Measurements from ENCODE around the gene DCHS2.
A peak's percentile ranks its signal among the peaks of the same experiment; 100 is the strongest.

Gene DCHS2

DNA sequence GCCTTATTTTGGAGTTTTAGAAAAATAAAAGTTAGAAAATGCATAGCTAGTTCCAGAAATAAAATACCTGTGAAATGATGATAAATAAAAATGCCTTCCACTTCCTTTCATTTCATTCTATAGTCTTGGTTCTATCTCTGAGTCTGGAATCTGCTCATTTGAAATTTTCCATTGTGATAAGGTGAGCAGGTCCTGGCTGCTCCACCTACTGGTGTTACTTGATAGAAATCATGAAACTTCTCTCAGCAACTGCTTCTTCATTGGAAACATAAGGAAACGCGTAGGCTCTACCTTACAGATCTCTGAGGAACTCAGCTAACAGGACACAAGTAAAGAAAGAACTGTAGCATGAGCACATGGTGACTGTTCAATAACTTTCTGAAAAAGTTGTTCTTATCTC, 141.8 kb downstream of the DCHS2 start:
- Histone ChIP-seq H4K20me1 (no peaks in the 10 kb centered on the region), H3K9ac (no peak overlapping the region), H3K36me3 (peaks cover 0 to 51% (median 7%) of the 10 kb centered on the region in 11 experiments; a peak in 9 of 22 replicates), H3K27me3 (no peaks in the 10 kb centered on the region), H3K4me3 (no peak overlapping the region), H3K27ac (no peak overlapping the region), H3K4me1 (peaks cover 0 to 56% (median 13%) of the 10 kb centered on the region in 10 experiments; a peak in 14 of 20 replicates), H3K4me2 (no peak overlapping the region), H3K9me3 (replicated peaks in 1 of 11) (peaks cover 0 to 68% (median 44%) of the 10 kb centered on the region in 11 experiments; a peak in 16 of 22 replicates)
- TF ChIP-seq Cebpa-rat (IDR thresholded peaks at IDR 0.05), result no peak

DNA sequence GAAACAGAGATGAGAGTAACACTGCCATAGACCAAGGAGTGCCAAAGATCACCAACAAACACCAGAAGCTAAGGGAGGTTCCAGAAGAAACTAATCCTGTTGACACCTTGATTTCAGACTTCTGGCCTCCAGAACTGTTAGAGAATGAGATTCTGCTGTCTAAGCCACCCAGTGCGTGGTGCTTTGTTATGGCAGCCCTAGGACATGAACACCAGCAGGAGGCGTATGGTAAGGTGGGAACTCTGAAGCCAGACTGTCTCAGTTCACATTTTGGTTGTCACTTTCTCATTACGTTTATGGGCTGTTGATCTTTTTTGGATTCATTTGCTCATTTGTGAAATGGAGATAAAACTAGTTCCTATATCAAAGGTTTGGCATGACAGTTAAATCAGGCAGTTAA, 142.9 kb downstream of the DCHS2 start:
- Histone ChIP-seq H3K9ac (no peak overlapping the region), H3K4me2 (no peak overlapping the region), H3K27me3 (no peaks in the 10 kb centered on the region), H3K36me3 (peaks cover 0 to 53% (median 7%) of the 10 kb centered on the region in 11 experiments; a peak in 10 of 22 replicates), H4K20me1 (no peaks in the 10 kb centered on the region), H3K4me1 (peaks cover 0 to 67% (median 17%) of the 10 kb centered on the region in 10 experiments; a peak in 14 of 20 replicates), H3K4me3 (no peak overlapping the region), H3K9me3 (replicated peaks in 1 of 11) (peaks cover 0 to 69% (median 46%) of the 10 kb centered on the region in 11 experiments; a peak in 15 of 22 replicates), H3K27ac (no peak overlapping the region)
- no peak for TF ChIP-seq Cebpa-rat (IDR thresholded peaks at IDR 0.05)

DNA sequence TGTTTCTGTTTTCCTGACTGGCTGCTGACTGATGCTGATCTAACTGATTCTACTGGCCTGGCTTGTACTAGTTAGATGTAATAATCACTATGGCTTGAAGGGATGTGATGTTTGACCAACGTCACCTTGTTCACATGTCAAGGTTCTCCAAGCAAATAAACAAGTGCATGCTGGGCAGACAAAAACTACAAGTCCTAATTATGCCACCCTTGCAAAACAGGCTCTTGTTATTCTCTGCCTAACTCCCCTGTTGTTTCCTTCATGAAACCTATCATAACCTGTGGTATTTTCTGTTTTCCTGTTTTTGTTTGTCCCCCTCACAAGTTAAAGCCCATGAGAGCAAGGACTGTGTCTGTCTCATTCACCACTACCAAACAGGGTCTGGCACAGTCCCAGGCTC, 146.2 kb downstream of the DCHS2 start:
- Histone ChIP-seq H3K4me3 (no peak overlapping the region; a peak in 1 of 20 replicates), H3K36me3 (peaks cover 0 to 56% (median 14%) of the 10 kb centered on the region in 11 experiments; a peak in 10 of 22 replicates), H3K9ac (no peak overlapping the region), H4K20me1 (no peaks in the 10 kb centered on the region), H3K27ac (peak overlapping the region in 6 of 11 experiments; percentile 1 to 17 (median 10); a peak in 4 of 22 replicates), H3K27me3 (no peaks in the 10 kb centered on the region), H3K4me1 (peaks cover 0 to 54% (median 17%) of the 10 kb centered on the region in 10 experiments; a peak in 14 of 20 replicates), H3K9me3 (replicated peaks in 1 of 11) (peaks cover 5 to 77% (median 53%) of the 10 kb centered on the region in 11 experiments; a peak in 18 of 22 replicates), H3K4me2 (peak overlapping the region in 9 of 11 experiments; percentile 16 to 61 (median 42); a peak in 16 of 22 replicates)
- no peak for TF ChIP-seq Cebpa-rat (IDR thresholded peaks at IDR 0.05)

DNA sequence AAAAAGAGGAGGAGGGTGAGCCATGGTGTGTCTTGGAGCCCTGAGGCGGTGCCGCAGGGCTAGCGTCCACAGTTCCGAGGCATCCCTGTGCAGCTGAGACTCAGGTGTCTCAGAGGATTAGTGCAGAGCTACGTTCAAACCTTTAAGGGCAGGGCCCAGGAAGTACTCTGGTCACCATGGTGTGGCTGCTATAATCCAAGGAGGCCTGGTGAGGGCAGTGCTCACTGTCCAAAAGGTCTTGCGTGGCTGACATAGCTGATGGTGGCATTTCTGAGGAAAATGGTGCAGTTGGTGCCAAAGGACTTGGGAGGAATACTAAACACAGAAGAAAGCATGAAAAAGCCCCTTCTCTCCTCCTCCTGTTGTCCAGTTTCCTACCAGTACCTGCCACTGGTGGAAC, 146.9 kb downstream of the DCHS2 start:
- peaks cover 0 to 56% (median 14%) of the 10 kb centered on the region in 11 experiments; a peak in 10 of 22 replicates for H3K36me3 ChIP-seq
- no peak overlapping the region; a peak in 1 of 20 replicates for H3K4me3 ChIP-seq
- peaks cover 5 to 78% (median 55%) of the 10 kb centered on the region in 11 experiments; a peak in 18 of 22 replicates for H3K9me3 ChIP-seq (replicated peaks in 1 of 11)
- no peak for TF ChIP-seq Cebpa-rat (IDR thresholded peaks at IDR 0.05)
- H3K27me3 ChIP-seq, result no peaks in the 10 kb centered on the region
- no peak overlapping the region for H3K9ac ChIP-seq
- H3K4me1 ChIP-seq, result peaks cover 0 to 47% (median 17%) of the 10 kb centered on the region in 10 experiments; a peak in 14 of 20 replicates
- H4K20me1 ChIP-seq, result no peaks in the 10 kb centered on the region
- peak overlapping the region in 4 of 11 experiments; percentile 1 to 17 (median 10); a peak in 4 of 22 replicates for H3K27ac ChIP-seq
- peak overlapping the region in 9 of 11 experiments; percentile 16 to 61 (median 42); a peak in 15 of 22 replicates for H3K4me2 ChIP-seq

DNA sequence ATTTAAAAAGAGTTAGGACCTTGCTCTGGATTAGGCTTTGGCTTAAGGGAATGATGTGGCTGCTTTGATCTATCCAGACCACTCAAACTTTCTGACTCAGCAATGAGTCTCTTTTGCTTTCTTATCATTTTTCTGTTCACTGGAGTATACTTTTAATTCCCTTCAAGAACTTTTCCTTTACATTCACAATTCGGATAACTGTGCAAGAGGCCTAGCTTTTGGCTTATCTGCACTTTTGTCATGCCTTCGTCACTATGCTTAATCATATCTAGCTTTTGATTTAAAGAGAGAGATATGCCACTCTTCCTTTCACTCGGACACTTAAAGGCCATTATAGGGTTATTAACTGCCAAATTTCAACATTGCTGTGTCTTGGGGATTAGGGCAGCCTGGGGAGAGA, 147.9 kb downstream of the DCHS2 start:
- Histone ChIP-seq H4K20me1 (no peaks in the 10 kb centered on the region), H3K9ac (no peak overlapping the region), H3K27me3 (no peaks in the 10 kb centered on the region), H3K36me3 (peaks cover 0 to 52% (median 11%) of the 10 kb centered on the region in 11 experiments; a peak in 10 of 22 replicates), H3K4me3 (no peak overlapping the region), H3K4me2 (peak overlapping the region in 2 of 11 experiments; percentile 13 to 22; a peak in 2 of 22 replicates), H3K27ac (no peak overlapping the region), H3K9me3 (replicated peaks in 1 of 11) (peaks cover 5 to 80% (median 54%) of the 10 kb centered on the region in 11 experiments; a peak in 18 of 22 replicates), H3K4me1 (peaks cover 0 to 38% (median 17%) of the 10 kb centered on the region in 10 experiments; a peak in 14 of 20 replicates)
- no peak for TF ChIP-seq Cebpa-rat (IDR thresholded peaks at IDR 0.05)

- H3K27ac ChIP-seq, result no peak overlapping the region
- no peak overlapping the region for H3K4me3 ChIP-seq
- no peaks in the 10 kb centered on the region for H4K20me1 ChIP-seq
- H3K4me1 ChIP-seq, result peaks cover 0 to 28% (median 17%) of the 10 kb centered on the region in 10 experiments; a peak in 14 of 20 replicates
- no peak for TF ChIP-seq Cebpa-rat (IDR thresholded peaks at IDR 0.05)
- H3K9ac ChIP-seq, result no peak overlapping the region
- no peak overlapping the region for H3K4me2 ChIP-seq
- peaks cover 5 to 61% (median 40%) of the 10 kb centered on the region in 11 experiments; a peak in 18 of 22 replicates for H3K9me3 ChIP-seq (replicated peaks in 1 of 11)
- peaks cover 0 to 44% (median 7%) of the 10 kb centered on the region in 11 experiments; a peak in 11 of 22 replicates for H3K36me3 ChIP-seq
- no peaks in the 10 kb centered on the region for H3K27me3 ChIP-seq
Measured at GRCh38 chr4:154341448-154341847, 150.2 kb downstream of the DCHS2 start.

- no peak overlapping the region for H3K4me2 ChIP-seq
- TF ChIP-seq Cebpa-rat (IDR thresholded peaks at IDR 0.05), result no peak
- H4K20me1 ChIP-seq, result no peaks in the 10 kb centered on the region
Measured at GRCh38 chr4:154335588-154335987, 156.0 kb downstream of the DCHS2 start.

GRCh38 chr4:154332681-154333421, 158.7 kb downstream of the DCHS2 start:
- no peak for TF ChIP-seq Cebpa-rat (IDR thresholded peaks at IDR 0.05)

More at GRCh38 chr4:154335588-154335987, 156.0 kb downstream of the DCHS2 start:
- peaks cover 8 to 22% (median 15%) of the 10 kb centered on the region in 10 experiments; a peak in 19 of 20 replicates for H3K4me1 ChIP-seq
- peaks cover 0 to 41% (median 21%) of the 10 kb centered on the region in 11 experiments; a peak in 16 of 22 replicates for H3K9me3 ChIP-seq (replicated peaks in 1 of 11)
- H3K9ac ChIP-seq, result no peak overlapping the region
- H3K27me3 ChIP-seq, result peaks cover 0 to 9% (median 0%) of the 10 kb centered on the region in 11 experiments; a peak in 2 of 22 replicates
- H3K36me3 ChIP-seq, result peaks cover 0 to 45% (median 10%) of the 10 kb centered on the region in 11 experiments; a peak in 9 of 22 replicates
- no peak overlapping the region for H3K4me3 ChIP-seq
- no peak overlapping the region for H3K27ac ChIP-seq

More at GRCh38 chr4:154332681-154333421, 158.7 kb downstream of the DCHS2 start:
- peak overlapping the region; percentile 33 to 78 (median 61) for H3K4me2 ChIP-seq
- peaks cover 0 to 45% (median 10%) of the 10 kb centered on the region in 11 experiments; a peak in 8 of 22 replicates for H3K36me3 ChIP-seq
- no peaks in the 10 kb centered on the region for H4K20me1 ChIP-seq
- H3K27ac ChIP-seq, result no peak overlapping the region
- H3K4me3 ChIP-seq, result peak overlapping the region; percentile 10 to 44 (median 30); a peak in 15 of 20 replicates
- H3K9ac ChIP-seq, result no peak overlapping the region
- peaks cover 8 to 35% (median 15%) of the 10 kb centered on the region in 10 experiments; a peak in 19 of 20 replicates for H3K4me1 ChIP-seq
- peaks cover 0 to 9% (median 0%) of the 10 kb centered on the region in 11 experiments; a peak in 2 of 22 replicates for H3K27me3 ChIP-seq
- peaks cover 0 to 31% (median 16%) of the 10 kb centered on the region in 11 experiments; a peak in 14 of 22 replicates for H3K9me3 ChIP-seq (replicated peaks in 1 of 11)
